Sciatic nerve (tissue), 2 donors: ENCODE measurements around the gene PCDHB3. TPM values are rescaled to one million over a fixed set of nuclear protein-coding genes. Genes with fewer than 3 reads are reported as not detected.
"Not testable (repeated sequence)": the region's sequence is repeated elsewhere in the genome, so short reads cannot be mapped to it uniquely, and the experiment has no call there.

Experiments used
- ATAC-seq: fragments of 200-7000 bp; cut with Tn5 transposase; one replicate; pipeline ENCODE4 v1.9.1; 2020; ENCODE audit warnings: mild to moderate bottlenecking, moderate library complexity
- DNase-seq: peaks from one replicate; pipeline ENCODE4 v3.0.0-alpha.2; 2020; ENCODE audit warnings: low spot score
- intact Hi-C: fragments of 100-400 bp; cut with DNase I; formaldehyde crosslinking; loops from one replicate; pipeline ENCODE4 v1.14.2; 2022
- total RNA-seq: library from RNA; stranded (reverse); fragmentation: NEBNext Ultra II Directional; extraction: Animal tissue kit (Norgen Biotek cat#: 25700); gene quantifications from one replicate; pipeline ENCODE4 v1.2.1, GENCODE V29; 2021
- donor health status: DM: no; HTN: no; CAD: no.
- donor health status: DM: no; HTN: no; CAD: no.

Gene PCDHB3
- total RNA-seq, 1 donor from 2014 or later: 4.5 TPM

DNA sequence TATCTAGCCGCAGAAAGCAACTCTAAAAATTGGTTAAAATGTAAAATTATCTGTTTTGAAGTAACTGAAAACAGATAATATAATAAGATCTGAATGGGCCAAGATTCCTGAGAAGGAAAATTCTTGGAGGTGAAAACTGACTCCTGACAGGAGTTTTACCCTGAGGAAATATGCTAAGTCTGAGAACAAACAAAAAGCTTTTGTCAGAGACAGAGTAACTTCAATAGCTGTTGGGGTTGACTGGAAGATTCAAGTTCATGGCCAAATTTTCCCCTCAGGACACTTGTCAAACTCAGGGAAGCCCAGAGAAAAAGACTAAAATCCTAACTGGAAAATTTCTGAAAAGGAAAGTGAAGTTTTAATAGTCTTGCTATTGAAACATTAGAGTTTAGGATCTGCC is 27.0 kb downstream of the PCDHB3 start:
- intact Hi-C loops: no loop called here
- DNase-seq: no peak
- ATAC-seq: no peak

DNA sequence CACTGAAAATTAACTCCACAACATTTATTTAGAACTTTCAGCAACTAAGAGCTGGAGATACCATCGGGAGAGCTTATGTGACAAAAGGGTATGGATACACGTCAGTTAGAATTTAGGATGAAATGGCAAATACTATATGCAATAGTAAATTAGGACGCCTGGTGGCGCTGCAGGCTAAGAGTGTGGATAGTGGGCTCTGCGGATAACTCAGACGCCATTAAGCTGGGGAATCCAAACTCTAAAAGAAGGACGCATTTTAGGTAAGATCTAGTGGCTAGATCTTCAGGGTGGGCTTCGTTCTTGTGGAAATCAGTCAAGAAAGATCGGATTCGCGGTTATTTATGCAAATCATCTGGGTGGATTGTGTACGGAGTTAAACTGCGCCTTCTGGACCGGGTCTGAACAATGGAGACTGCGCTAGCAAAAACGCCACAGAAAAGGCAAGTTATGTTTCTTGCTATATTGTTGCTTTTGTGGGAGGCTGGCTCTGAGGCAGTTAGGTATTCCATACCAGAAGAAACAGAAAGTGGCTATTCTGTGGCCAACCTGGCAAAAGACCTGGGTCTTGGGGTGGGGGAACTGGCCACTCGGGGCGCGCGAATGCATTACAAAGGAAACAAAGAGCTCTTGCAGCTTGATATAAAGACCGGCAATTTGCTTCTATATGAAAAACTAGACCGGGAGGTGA is 34.9 kb downstream of the PCDHB3 start, which contains the start of gene PCDHB5:
PCDHB5 (plus strand) TSS at position 177 of the 688 bp plus-strand sequence; CDS start at position 406, 229 bp downstream.
- intact Hi-C loops: no loop called here
- no peak for DNase-seq

DNA sequence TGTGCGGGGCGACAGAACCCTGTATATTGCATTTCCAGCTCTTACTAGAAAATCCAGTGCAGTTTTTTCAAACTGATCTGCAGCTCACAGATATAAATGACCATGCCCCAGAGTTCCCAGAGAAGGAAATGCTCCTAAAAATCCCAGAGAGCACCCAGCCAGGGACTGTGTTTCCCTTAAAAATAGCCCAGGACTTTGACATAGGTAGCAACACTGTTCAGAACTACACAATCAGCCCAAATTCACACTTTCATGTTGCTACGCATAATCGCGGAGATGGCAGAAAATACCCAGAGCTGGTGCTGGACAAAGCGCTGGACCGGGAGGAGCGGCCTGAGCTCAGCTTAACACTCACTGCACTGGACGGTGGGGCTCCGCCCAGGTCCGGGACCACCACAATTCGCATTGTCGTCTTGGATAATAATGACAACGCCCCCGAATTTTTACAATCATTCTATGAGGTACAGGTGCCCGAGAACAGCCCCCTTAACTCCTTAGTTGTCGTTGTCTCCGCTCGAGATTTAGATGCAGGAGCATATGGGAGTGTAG is 35.5 kb downstream of the PCDHB3 start:
- DNase-seq: no peak
- no peak for ATAC-seq
- intact Hi-C loops: no loop called here

More for the DNA sequence above, 34.9 kb downstream of the PCDHB3 start, which contains the start of gene PCDHB5:
- peak; percentile 38 for ATAC-seq

DNA sequence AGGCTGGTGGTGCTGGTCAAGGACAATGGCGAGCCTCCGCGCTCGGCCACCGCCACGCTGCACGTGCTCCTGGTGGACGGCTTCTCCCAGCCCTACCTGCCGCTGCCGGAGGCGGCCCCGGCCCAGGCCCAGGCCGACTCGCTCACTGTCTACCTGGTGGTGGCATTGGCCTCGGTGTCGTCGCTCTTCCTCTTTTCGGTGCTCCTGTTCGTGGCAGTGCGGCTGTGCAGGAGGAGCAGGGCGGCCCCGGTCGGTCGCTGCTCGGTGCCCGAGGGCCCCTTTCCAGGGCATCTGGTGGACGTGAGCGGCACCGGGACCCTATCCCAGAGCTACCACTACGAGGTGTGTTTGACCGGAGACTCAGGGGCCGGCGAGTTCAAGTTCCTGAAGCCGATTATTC is 37.1 kb downstream of the PCDHB3 start:
- intact Hi-C loops, ATAC-seq, DNase-seq: not testable (repeated sequence)

DNA sequence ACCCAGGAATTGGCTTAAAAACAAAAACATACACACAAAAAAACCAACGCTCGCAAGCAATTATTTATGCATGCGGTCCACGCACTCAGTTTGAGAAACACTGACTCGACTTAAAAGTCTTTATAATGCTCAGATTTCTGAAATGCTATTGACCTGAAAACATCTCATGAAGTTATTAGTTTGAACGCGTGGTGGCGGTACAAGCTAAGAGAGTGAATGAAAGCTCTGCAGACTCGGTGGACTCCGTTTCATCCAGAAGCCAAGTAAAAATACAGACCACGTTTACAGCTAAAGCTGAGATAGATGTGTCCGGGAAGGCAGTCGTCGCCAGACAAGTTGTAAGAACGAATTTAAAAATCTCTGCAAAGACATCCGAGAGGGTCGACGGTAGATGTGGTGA is 49.5 kb downstream of the PCDHB3 start, which contains the start of gene PCDHB6:
PCDHB6 (plus strand) TSS at position 246 of the 400 bp plus-strand sequence. CDS start 201 bp downstream, outside the sequence.
- DNase-seq: no peak
- no peak for ATAC-seq
- intact Hi-C loops: no loop called here

DNA sequence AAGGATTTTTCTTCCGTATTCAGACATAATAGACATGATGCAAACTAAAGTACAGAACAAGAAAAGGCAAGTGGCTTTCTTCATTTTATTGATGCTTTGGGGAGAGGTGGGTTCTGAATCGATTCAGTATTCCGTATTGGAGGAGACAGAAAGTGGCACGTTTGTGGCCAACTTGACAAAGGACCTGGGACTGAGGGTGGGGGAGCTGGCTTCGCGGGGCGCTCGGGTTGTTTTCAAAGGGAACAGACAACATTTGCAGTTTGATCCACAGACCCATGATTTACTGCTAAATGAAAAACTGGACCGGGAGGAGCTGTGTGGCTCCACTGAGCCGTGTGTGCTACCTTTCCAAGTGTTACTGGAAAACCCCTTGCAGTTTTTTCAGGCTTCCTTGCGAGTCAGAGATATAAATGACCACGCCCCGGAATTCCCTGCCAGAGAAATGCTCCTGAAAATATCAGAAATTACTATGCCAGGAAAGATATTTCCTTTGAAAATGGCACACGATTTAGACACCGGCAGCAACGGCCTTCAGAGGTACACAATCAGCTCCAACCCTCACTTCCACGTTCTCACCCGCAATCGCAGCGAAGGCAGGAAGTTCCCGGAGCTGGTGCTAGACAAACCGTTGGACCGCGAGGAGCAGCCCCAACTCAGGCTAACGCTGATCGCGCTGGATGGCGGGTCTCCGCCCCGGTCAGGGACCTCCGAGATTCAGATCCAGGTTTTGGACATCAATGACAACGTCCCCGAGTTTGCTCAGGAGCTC is 50.1 kb downstream of the PCDHB3 start:
- ATAC-seq (no peak), DNase-seq (no peak)
- intact Hi-C loops: no loop called here

DNA sequence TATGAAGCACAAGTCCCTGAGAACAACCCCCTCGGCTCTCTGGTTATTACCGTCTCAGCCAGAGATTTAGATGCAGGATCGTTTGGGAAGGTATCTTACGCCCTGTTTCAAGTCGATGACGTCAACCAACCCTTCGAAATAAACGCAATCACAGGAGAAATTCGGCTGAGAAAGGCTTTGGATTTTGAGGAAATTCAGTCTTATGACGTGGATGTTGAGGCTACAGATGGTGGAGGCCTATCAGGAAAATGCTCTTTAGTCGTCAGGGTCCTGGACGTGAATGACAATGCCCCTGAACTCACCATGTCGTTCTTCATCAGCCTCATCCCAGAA is 50.7 kb downstream of the PCDHB3 start:
- ATAC-seq (no peak), DNase-seq (no peak)
- intact Hi-C loops: no loop called here

DNA sequence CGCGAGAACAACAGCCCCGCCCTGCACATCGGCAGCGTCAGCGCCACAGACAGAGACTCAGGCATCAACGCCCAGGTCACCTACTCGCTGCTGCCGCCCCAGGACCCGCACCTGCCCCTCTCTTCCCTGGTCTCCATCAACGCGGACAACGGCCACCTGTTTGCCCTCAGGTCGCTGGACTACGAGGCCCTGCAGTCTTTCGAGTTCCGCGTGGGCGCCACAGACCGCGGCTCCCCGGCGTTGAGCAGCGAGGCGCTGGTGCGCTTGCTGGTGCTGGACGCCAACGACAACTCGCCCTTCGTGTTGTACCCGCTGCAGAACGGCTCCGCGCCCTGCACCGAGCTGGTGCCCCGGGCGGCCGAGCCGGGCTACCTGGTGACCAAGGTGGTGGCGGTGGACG is 51.4 kb downstream of the PCDHB3 start:
- intact Hi-C loops, DNase-seq, ATAC-seq: not testable (repeated sequence)

DNA sequence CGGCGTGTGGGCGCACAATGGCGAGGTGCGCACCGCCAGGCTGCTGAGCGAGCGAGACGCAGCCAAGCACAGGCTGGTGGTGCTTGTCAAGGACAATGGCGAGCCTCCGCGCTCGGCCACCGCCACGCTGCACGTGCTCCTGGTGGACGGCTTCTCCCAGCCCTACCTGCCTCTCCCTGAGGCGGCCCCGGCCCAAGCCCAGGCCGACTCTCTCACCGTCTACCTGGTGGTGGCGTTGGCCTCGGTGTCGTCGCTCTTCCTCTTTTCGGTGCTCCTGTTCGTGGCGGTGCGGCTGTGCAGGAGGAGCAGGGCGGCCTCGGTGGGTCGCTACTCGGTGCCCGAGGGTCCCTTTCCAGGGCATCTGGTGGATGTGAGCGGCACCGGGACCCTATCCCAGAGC is 51.8 kb downstream of the PCDHB3 start:
- DNase-seq, ATAC-seq, intact Hi-C loops: not testable (repeated sequence)

Other genes with a start within 250 kb of the PCDHB3 start
- 2.9 TPM for gene PCDHA10, start 244.6 kb upstream of the PCDHB3 start, total RNA-seq
- gene PCDHA11, start 231.5 kb upstream of the PCDHB3 start, total RNA-seq: 1.4 TPM
- gene PCDHA12, start 225.2 kb upstream of the PCDHB3 start, total RNA-seq: 5.8 TPM
- gene PCDHA13, start 218.3 kb upstream of the PCDHB3 start, total RNA-seq: 0.85 TPM
- gene PCDHAC1, start 174.2 kb upstream of the PCDHB3 start, total RNA-seq: 0.71 TPM
- gene PCDHAC2, start 134.0 kb upstream of the PCDHB3 start, total RNA-seq: 2.4 TPM
- 0.09 TPM for gene PCDHB1, start 49.1 kb upstream of the PCDHB3 start, total RNA-seq
- gene PCDHB2, start 5.9 kb upstream of the PCDHB3 start, total RNA-seq: 3.8 TPM
- gene PCDHB4, start 21.3 kb downstream of the PCDHB3 start, total RNA-seq: 12.2 TPM
- gene PCDHB5, start 34.7 kb downstream of the PCDHB3 start, total RNA-seq: 4.4 TPM
- 2.4 TPM for gene PCDHB6, start 49.6 kb downstream of the PCDHB3 start, total RNA-seq
- gene PCDHB7, start 72.2 kb downstream of the PCDHB3 start, total RNA-seq: 5.0 TPM
- 4.5 TPM for gene PCDHB8, start 77.3 kb downstream of the PCDHB3 start, total RNA-seq
- gene PCDHB16, start 81.9 kb downstream of the PCDHB3 start, total RNA-seq: 9.5 TPM
- 3.7 TPM for gene PCDHB9, start 86.7 kb downstream of the PCDHB3 start, total RNA-seq
- gene PCDHB10, start 91.9 kb downstream of the PCDHB3 start, total RNA-seq: 5.3 TPM
- 9.9 TPM for gene PCDHB11, start 99.2 kb downstream of the PCDHB3 start, total RNA-seq
- gene PCDHB12, start 108.2 kb downstream of the PCDHB3 start, total RNA-seq: 6.6 TPM
- gene PCDHB13, start 113.4 kb downstream of the PCDHB3 start, total RNA-seq: 4.9 TPM
- gene PCDHB14, start 122.9 kb downstream of the PCDHB3 start, total RNA-seq: 5.3 TPM
- 7.3 TPM for gene PCDHB15, start 144.9 kb downstream of the PCDHB3 start, total RNA-seq
- gene SLC25A2, start 203.6 kb downstream of the PCDHB3 start, total RNA-seq: 1.4 TPM
- gene TAF7, start 220.3 kb downstream of the PCDHB3 start, total RNA-seq: 84.3 TPM
- 1.4 TPM for gene PCDHGA1, start 230.0 kb downstream of the PCDHB3 start, total RNA-seq
- gene PCDHGA2, start 238.3 kb downstream of the PCDHB3 start, total RNA-seq: 13.5 TPM
- 6.7 TPM for gene PCDHGA3, start 243.4 kb downstream of the PCDHB3 start, total RNA-seq
- gene PCDHGB1, start 249.6 kb downstream of the PCDHB3 start, total RNA-seq: 7.8 TPM